PFSK-1 (cell line): ENCODE data around the gene SHC2.
A peak's percentile ranks its signal among the peaks of the same experiment; 100 is the strongest.

Experiments
- FOXP2 ChIP-seq: optimal IDR thresholded peaks from 2 replicates; pipeline ENCODE3; 2011; ENCODE audit warnings: borderline replicate concordance, control low read depth, inconsistent platforms; ENCODE audit not compliant: insufficient read depth; ENCODE audit errors: extremely low read length, extremely low read depth
- POLR2AphosphoS5 ChIP-seq: IDR thresholded peaks from 2 replicates; pipeline ENCODE4 v1.6.1; 2012; ENCODE audit warnings: low read depth, mild to moderate bottlenecking, control low read depth, low read length, moderate library complexity
- SIN3A ChIP-seq: IDR thresholded peaks from 2 replicates; pipeline ENCODE4 v1.6.1; 2012; ENCODE audit warnings: mild to moderate bottlenecking, low read length, moderate library complexity, borderline replicate concordance; ENCODE audit not compliant: insufficient read depth
- TAF1 ChIP-seq: IDR thresholded peaks from 2 replicates; pipeline ENCODE4 v1.6.1; 2012; ENCODE audit warnings: low read length, control low read depth, borderline replicate concordance; ENCODE audit not compliant: insufficient read depth
- TF ChIP-seq, protein P1 (sequence below), 2 experiments: IDR thresholded peaks; 2 replicates each; pipeline versions ENCODE4 v1.6.1 to v1.8.0; 2011 to 2012; ENCODE audit warnings: low read depth in 2 of 2, low read length in 2 of 2, control low read depth in 1 of 2, inconsistent platforms in 1 of 2, mild to moderate bottlenecking in 1 of 2, moderate library complexity in 1 of 2; ENCODE audit not compliant: insufficient read depth in 1 of 2

Gene SHC2

DNA sequence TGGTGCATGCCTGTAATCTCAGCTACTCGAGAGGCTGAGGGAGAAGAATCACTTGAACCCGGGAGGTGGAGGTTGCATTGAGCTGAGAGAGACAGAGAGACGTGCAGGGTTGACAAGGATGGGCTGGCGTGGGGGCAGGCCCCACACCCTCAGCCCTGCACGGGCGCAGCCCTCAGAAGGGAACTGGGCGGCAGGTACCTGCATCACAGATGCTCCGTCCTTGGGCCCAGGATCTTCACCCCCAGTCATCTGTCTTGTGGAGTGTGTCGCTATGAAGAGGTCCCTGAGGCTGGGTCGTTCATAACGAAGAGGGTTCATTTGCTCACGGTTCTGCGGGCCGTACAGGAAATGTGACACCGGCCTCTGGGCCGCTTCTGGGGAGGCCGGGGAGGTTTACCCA lies 72.1 kb downstream of the SHC2 start:
- TF ChIP-seq FOXP2 (no peak), POLR2AphosphoS5 (no peak), TAF1 (no peak), SIN3A (no peak)
- TF ChIP-seq, protein P1, sequence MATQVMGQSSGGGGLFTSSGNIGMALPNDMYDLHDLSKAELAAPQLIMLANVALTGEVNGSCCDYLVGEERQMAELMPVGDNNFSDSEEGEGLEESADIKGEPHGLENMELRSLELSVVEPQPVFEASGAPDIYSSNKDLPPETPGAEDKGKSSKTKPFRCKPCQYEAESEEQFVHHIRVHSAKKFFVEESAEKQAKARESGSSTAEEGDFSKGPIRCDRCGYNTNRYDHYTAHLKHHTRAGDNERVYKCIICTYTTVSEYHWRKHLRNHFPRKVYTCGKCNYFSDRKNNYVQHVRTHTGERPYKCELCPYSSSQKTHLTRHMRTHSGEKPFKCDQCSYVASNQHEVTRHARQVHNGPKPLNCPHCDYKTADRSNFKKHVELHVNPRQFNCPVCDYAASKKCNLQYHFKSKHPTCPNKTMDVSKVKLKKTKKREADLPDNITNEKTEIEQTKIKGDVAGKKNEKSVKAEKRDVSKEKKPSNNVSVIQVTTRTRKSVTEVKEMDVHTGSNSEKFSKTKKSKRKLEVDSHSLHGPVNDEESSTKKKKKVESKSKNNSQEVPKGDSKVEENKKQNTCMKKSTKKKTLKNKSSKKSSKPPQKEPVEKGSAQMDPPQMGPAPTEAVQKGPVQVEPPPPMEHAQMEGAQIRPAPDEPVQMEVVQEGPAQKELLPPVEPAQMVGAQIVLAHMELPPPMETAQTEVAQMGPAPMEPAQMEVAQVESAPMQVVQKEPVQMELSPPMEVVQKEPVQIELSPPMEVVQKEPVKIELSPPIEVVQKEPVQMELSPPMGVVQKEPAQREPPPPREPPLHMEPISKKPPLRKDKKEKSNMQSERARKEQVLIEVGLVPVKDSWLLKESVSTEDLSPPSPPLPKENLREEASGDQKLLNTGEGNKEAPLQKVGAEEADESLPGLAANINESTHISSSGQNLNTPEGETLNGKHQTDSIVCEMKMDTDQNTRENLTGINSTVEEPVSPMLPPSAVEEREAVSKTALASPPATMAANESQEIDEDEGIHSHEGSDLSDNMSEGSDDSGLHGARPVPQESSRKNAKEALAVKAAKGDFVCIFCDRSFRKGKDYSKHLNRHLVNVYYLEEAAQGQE (IDR thresholded peaks at IDR 0.05; ENCODE audit: insufficient read depth in 1 of 2, low read depth in 2 of 2, low read length in 2 of 2): no peak

DNA sequence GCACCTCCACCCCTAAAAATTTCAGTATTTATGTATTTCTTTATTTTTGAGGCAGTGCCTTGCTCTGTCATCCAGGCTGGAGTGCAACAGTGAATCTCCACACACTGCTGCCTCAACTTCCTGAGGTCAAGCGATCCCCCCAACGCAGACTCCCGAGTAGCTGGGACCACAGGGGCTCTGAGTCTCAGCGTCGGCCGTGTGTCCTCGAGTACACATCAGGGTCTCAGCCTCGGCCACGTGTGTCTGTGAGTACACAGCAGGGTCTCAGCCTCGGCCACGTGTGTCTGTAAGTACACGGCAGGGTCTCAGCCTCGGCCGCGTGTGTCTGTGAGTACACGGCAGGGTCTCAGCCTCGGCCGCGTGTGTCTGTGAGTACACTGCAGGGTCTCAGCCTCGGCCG lies 73.1 kb downstream of the SHC2 start:
- TF ChIP-seq, protein P1 (IDR thresholded peaks at IDR 0.05; ENCODE audit: insufficient read depth in 1 of 2, low read depth in 2 of 2, low read length in 2 of 2): no peak
- TF ChIP-seq POLR2AphosphoS5 (no peak), SIN3A (no peak), TAF1 (no peak), FOXP2 (no peak)

DNA sequence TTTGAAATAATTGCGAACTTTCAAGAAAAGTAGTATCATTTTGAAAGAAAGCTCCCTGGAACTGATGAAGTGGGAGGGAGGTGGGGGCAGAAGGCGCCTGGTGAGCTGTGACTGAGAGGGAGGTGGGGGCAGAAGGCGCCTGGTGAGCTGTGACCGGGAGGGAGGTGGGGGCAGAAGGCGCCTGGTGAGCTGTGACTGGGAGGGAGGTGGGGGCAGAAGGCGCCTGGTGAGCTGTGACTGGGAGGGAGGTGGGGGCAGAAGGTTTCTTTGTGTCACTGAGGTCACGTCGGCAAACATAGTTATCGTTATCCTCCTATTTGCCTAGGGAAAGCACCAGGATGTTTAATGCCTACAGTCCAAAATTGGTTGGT lies 76.0 kb downstream of the SHC2 start:
- no peak for TF ChIP-seq TAF1
- TF ChIP-seq, protein P1 (IDR thresholded peaks at IDR 0.05; ENCODE audit: insufficient read depth in 1 of 2, low read depth in 2 of 2, low read length in 2 of 2): no peak

DNA sequence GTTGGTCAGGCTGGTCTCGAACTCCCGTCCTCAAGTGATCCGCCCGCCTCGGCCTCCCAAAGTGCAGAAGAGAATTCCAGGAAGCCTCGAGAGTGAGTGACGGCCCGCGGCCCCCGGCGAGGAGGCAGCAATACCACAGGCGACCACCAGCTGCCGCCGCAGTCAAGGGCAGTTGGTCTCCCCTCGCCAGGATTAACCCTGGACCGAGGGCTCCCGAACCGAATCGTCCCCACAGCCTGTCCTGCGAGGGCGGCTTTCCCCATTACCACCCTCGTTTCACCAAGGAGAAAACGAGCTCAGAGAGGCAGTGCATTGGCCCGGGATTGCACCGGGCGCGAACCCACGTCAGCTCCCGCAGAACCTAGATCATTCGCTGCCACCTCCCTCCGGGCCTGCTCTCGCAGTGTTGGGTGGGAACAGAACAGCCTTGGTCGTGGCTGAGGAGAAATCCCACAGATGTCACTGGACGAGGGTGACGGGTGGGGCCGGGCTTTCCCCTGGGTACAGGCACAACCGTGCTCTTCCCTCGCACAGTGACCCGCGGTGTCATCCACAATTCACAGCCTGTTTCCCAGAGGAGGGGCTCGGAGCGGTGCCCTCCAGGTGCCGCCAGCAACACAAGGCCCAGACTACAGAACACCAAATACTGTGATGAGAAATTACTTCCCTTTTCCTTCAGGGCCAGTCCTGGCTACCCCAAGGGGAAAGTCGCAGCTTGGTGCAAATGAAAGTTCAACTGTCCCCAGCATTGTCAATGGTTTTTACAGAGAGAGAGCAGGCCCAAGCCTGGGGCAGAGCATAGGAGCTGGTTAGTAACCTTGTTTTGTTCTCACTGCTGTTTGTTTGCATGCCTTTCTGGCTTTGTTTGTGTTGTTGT lies 76.7 kb downstream of the SHC2 start:
- TF ChIP-seq SIN3A (no peak), TAF1 (no peak), FOXP2 (no peak), POLR2AphosphoS5 (no peak)
- TF ChIP-seq, protein P1 (IDR thresholded peaks at IDR 0.05; ENCODE audit: insufficient read depth in 1 of 2, low read depth in 2 of 2, low read length in 2 of 2): no peak

DNA sequence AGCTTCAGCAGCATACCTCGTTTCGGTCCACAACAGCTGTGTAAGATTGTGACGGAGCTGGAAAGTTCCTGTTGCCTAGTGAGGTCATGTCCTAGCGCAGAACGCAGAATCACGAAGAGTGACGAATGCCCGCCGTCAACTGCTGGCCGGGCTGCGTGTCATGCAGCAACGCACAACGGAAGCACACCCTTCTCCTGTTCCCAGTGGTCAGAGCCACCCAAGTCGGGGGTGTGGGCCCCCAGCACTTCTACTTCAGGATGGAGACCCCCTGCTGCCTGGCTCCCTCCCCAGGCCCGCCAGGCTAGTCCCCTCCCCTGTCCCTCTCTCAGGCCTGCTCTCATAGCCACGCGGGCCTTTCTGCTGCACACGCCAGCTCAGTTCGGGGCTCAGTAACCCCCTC lies 77.8 kb downstream of the SHC2 start:
- TF ChIP-seq FOXP2 (peak; percentile 79), TAF1 (no peak), SIN3A (no peak), POLR2AphosphoS5 (no peak)
- TF ChIP-seq, protein P1 (IDR thresholded peaks at IDR 0.05; ENCODE audit: insufficient read depth in 1 of 2, low read depth in 2 of 2, low read length in 2 of 2): no peak
